ENCODE data around the gene ADAM17. TPM values are rescaled to one million over a fixed set of nuclear protein-coding genes. Genes with fewer than 3 reads are reported as not detected.
A peak's percentile ranks its signal among the peaks of the same experiment; 100 is the strongest.
"Not testable (repeated sequence)": the region's sequence is repeated elsewhere in the genome, so short reads cannot be mapped to it uniquely, and the experiment has no call there.

The ADAM17 gene
- total RNA-seq: 50.5 and 72.9 TPM in 2 replicates

DNA sequence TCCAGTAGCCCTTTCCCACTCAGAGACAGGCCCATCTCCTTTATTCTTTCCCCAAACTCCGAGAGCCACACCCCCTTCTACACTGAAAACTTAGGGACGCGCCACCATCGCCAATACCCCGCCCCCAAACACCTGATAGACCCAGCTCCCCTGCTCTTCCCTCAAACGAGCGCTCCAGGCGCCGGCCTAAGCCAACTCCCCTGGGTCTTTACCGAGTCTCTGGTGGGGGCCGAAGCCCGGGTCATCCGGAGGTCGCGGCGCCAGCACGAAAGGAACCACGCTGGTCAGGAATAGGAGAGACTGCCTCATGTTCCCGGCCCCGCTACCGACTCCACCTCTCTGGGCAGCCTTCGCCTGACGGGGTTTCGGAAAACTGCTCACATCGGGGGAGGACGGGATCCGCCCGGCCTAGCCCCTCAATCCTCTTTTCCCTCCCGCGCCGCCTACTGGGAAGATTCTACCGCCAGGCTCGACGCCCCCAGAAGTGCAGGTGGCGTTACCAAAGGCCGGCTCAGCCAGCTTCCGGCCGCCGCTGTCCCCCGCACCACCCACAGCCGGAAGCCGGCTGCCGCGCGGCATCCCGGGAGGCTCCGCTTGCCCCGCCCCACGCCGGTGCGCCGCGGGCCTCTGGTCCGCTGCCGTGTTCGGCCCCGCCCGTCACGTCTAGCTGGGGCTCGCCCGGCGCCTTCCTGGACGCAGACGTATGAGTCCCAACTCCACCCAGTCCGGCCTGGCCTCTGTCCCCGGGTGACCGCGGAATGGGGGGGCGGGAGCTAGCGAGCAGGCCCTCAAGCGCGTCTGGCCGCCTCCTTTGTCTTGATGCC, at the start of gene ADAM17:
ADAM17 (minus strand) TSS at position 534 of the 824 bp plus-strand sequence; CDS start at position 309, 225 bp downstream.
- peak; percentile 80 for DNase-seq (ENCODE audit: low read depth, low spot score)

DNA sequence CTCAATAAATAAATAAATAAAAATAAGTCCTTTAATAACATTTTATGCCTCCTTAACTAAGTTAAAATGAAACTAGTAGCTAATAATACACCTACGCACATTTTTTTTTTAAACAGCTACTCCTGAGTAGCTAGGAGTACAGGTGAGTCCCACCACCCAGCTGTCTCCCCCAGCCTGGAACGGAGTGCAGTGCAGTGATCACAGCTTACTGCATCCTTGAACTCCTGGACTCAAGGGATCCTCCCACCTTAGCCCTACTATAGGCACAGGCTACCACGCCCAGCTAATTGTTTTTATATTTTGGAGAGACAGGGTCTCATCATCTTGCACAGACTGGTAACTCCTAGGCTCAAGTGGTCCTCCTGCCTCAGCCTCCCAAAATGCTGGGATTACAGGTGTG, 46.8 kb upstream of the ADAM17 start:
- no peak for DNase-seq (ENCODE audit: low read depth, low spot score)

DNA sequence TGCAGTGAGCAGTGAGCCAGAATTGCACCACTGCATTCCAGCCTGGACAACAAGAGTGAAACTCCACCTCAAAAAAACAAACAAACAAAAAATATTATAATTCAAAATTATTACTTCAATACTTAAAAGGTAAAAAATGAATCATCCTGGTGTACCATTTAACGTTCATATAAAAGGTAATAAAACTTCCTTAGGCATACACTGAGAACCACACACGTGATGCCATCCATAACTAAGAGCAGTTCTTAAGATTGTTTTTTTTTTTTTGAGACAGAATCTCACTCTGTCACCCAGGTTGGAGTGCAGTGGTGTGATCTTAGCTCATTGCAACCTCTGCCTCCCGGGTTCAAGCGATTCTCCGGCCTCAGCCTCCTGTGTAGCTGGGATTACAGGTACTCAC, 45.8 kb upstream of the ADAM17 start:
- no peak for DNase-seq (ENCODE audit: low read depth, low spot score)

DNA sequence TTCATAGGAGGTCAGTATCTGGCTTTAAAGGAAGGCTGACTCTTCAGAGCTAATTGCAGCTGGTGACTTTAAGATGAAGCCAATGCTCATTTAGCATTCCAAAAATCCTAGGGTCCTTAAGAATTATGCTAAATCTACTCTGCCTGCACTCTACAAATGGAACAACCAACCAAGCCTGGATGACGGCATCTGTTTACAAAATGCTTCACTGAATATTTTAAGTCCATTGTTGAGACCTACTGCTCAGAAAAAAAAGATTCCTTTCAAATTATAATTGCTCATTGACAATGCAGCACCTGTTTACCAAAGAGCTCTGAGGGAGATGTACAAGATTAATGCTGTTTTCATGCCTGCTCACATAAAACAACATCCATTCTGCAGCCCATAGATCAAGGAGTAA, 43.8 kb upstream of the ADAM17 start:
- DNase-seq (ENCODE audit: low read depth, low spot score): no peak

DNA sequence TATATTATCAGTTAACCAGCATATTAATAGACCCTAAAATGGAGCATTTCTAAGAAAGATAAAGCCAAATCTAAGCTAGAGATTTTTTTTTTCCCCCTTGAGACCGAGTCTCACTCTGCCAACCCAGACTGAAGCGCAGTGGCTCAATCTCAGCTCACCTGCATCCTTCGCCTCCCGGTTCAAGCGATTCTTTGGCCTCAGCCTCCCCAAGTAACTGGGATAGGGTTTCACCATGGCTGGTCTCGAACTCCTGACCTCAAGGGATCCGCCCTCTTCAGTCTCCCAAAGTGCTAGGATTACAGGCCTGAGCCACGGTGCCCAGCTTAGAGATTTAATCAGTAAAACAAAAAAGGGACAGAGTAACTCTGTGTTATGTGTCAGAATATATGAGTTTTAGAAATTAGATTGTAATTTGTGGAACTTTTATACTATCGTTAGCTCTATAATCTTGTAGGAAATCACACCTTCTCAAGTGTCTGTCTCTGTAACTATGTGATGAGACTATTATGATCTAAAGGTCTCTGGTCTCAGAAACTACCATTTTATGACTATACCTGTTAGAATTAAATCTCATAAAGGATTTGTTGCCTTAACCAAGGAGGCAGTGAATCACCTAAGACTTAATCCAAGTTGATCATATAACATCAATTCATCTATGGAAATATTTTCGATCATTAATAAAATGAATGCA, 41.1 kb upstream of the ADAM17 start:
- DNase-seq (ENCODE audit: low read depth, low spot score): no peak

DNA sequence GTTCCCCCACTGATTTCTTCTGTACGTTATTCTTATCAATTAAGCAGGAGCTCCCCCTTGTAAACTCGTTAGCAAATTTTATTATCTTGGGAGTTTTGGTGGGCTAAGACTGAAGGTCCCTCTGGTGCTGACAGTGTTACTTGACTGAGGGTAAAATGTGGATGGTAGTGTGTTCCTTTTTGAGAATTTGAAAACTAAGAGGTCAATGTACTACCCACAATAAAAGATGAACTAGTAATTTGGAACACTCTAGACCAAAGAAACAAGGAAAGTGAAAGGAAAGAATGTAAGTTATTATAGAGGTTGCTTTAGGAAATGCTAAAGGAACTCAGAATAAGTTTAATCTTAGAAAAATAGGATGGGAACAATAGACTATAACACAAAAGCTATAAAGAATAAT, 40.1 kb upstream of the ADAM17 start:
- DNase-seq (ENCODE audit: low read depth, low spot score): no peak

DNA sequence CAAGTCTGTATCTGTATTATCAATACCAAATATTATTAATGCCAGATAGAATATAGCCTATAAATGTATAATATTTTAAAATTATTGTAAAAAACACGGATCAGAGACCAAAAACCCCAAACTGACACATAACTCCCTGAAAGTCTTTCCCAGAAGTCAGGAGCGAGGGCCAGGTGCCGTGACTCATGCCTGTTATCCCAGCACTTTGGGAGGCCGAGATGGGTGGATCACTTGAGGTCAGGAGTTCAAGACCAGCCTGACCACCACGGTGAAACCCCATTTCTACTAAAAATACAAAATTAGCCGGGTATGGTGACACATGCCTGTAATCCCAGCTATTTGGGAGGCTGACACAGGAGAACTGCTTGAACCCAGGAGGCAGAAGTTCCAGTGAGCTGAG, 39.6 kb upstream of the ADAM17 start:
- not testable (repeated sequence) for DNase-seq (ENCODE audit: low read depth, low spot score)

DNA sequence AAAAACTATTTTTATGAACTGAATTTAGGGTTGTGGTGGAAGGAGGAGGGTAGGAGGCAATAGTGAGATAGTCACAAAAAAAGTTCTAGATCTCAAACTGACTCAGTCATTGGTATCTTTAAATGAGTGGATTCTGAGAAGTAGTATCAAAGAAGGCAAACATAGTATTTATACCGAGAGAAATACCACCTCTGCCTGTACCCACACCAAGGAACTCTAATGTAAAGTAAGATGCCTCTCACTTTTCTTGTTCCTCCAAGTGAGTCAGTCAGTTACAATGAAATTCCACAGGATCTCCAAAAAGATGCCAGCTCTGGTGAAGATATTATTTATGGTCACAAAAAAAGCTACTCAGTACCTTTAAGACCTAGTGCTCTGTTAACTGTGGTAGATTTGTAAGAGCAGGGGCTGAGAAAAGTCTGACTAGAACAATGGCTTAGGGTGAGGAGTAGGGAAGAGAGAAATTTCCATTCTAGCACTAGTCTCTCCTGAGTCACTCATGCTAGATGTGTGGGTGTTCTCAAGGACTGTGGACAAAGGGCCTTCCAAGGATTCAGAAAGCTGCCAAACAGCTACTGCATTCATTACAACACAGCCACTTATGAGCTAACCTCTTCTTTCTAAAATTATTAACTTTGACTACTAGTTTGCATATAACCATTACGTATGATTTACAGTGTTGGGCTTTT, 38.9 kb upstream of the ADAM17 start:
- peak; percentile 41 for DNase-seq (ENCODE audit: low read depth, low spot score)

DNA sequence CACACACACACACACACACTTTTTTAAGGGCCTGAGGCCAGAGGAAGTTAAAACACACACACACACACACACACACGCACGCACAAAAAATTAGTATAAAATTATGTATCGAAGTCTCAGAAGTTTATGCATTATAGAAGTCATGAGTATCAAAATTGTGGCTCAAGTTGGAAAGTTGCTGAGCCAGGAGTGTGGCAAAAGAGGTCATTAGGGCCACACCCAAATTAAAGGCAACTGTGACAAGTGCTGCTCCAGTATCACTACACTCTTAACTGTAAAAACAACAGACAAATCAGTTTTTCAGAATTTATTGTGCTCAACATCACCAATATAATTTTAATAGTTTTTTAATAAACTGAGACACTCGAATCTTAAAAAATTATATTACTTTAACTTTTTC, 38.3 kb upstream of the ADAM17 start:
- no peak for DNase-seq (ENCODE audit: low read depth, low spot score)

DNA sequence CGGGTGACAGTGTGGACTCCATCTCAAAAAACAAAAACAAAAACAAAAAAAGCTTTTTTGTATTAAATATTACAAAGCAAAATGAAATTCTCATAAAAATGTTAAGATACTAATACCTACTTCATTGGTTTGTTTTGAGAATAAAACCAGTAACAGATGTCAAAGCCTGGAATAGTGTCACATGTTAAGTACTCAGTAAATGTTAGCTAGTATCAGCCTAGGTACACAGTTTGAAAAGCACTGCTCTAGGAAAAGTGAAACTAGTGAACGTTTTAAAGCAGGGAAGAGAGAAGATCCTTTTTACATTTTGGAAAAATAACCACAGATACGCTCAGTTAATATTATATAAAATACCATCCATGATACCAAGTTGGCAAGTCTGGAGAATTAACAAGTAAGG, 37.1 kb upstream of the ADAM17 start:
- DNase-seq (ENCODE audit: low read depth, low spot score): no peak

DNA sequence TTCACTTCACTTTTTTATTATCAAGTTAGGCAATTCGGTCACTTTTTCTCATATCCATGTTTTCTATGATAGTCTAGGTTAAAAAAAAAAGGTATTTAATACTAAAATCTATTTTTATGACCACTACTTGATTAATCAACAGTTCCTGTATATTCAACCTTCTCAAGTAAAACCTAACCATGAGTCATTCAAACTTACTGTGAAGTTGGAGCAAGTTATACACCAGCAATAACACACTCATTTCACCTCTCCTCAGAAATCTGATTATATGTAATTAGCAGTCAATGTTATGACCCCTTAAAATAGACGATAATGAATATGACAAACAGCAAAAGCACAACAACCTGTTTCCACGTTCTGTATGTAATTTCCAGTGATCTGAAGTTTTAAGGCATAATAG, 35.0 kb upstream of the ADAM17 start:
- no peak for DNase-seq (ENCODE audit: low read depth, low spot score)

DNA sequence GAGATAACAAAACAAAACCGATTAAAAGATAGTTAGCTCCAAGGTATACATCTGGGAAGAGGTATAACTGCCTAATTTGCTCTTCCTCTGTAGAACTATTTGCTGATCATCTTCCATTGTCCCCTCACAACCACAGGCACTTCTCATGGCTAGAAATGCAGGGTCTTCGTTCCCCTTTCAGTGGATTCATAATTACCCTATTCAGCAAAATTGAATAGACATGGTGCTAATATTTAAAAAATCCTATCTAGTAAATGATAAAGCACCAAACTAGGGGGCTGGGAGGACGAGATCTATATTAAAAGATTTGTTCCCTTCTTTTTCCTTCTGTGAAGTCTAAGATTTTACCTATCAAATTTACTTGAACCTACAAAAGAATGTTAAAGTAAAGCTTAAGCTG, 30.8 kb upstream of the ADAM17 start:
- no peak for DNase-seq (ENCODE audit: low read depth, low spot score)

DNA sequence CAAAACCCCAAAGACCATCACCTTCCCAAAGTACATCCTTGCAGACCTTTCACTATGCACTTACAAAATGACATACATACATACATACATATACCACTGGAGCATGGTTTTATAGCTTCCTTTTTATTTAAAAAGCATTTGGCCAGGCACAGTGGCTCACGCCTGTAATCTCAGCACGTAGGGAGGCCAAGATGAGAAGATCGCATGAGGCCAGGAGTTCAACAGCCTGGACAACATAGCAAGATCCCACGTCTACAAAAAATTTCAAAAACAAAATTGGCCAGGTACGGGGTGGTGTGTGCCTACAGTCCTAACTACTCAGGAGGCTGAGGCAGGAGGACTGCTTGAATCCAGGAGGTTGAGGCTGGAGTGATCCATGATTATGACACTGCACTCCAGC, 29.9 kb upstream of the ADAM17 start:
- DNase-seq (ENCODE audit: low read depth, low spot score): no peak

DNA sequence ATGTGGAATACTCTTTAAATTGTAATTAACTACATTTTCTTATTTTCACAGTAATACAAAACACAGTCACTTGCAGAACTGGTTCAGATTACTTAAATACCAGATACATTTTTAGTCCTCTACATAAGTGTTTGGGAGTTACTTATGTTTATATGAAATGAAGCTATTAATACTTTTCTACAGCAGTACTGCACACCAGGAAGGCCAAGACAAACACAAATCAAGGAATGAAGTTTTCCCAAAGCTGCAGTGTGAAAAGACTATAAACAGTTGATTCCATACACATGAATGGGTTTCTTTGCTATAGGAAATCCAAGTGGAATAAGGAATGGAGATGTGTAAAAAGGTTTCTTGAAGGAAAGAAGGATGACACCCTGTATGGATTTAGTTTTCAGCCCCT, 29.3 kb upstream of the ADAM17 start:
- DNase-seq (ENCODE audit: low read depth, low spot score): not testable (repeated sequence)

DNA sequence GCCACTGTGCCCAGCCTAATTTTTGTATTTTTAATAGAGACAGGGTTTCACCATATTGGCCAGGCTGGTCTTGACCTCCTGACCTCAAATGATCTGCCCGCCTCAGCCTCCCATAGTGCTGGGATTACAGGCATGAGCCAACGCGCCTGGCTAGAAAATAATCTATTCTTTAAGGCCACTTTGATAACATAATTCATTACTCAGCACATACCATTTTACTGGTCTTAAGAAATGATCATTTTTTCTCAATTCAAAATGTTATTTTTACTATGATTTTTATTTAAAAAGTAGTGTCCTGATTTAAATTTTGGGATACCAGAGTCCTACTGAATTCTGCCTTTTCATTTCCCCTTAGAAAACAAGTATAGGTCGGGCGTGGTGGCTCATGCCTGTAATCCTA, 27.0 kb upstream of the ADAM17 start:
- no peak for DNase-seq (ENCODE audit: low read depth, low spot score)

DNA sequence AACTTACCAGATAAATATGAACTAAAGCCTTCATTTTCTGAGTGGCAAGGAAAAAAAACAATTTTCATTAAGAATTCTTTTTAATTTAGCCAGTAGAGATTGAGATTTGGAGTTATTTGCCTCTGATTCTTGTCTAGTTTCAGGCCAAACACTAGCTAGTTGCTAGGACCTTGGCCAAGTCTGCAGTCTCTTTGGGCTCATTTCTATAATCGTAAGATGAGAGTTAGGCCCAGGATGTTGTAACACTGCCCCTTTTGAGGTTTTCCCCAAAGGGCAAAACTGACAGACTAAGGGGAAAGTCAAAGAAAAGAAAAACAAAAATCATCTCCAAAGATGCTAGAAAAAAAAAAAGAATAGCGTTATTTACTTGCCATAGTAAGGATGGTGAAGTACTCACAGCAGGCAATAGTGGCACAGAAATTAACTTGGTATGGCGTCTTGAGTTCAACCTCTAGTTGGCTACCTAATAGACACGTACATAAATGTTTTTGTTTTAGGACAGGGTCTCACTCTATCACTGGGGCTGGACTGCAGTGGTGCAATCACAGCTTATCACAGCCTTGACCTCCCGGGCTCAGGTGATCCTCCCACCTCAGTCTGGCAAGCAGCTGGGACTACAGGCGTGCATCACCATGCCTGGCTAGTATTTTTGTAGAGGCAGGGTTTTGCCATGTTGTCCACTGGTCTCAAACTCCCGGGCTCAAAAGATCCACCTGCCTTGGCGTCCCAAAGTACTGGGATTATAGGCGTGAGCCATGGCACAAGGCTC, 23.0 kb upstream of the ADAM17 start:
- DNase-seq (ENCODE audit: low read depth, low spot score): no peak

DNA sequence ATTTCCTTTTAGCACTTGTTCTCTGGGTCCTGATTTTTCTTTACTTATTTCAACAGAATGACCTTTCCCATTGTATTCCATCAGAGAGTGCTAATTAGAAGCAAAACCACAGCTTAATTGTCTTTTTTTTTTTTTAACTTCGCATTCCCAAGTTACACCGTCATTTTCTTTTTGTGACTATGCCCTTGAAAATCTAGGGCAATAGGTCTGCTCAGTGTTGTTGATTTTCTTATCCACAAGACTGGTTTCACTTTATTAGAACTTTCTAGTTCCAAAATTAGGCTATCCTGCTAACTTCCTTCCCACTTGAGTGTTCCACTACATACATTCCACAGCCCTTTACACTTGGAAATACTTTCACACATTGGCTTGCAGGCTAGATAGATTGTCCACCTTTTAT, 18.7 kb upstream of the ADAM17 start:
- no peak for DNase-seq (ENCODE audit: low read depth, low spot score)

DNA sequence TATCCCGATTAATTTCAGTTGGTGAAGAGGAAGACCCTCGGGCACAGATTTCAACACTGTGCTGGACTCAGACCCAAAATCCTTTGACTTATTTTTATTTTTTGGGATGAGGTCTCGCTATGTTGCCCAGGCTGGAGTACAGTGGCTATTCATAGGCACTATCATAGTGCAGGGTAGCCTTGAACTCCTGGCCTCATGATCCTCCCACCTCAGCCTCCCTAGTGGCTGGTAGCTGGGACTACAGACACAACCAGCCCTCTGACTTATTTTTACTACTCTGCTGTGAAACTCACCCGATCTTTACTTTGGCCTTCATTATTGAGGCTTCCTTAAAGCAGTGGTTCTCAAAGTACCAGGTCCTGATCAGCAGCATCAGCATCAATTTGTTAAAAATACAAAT, 18.2 kb upstream of the ADAM17 start:
- DNase-seq (ENCODE audit: low read depth, low spot score): no peak

DNA sequence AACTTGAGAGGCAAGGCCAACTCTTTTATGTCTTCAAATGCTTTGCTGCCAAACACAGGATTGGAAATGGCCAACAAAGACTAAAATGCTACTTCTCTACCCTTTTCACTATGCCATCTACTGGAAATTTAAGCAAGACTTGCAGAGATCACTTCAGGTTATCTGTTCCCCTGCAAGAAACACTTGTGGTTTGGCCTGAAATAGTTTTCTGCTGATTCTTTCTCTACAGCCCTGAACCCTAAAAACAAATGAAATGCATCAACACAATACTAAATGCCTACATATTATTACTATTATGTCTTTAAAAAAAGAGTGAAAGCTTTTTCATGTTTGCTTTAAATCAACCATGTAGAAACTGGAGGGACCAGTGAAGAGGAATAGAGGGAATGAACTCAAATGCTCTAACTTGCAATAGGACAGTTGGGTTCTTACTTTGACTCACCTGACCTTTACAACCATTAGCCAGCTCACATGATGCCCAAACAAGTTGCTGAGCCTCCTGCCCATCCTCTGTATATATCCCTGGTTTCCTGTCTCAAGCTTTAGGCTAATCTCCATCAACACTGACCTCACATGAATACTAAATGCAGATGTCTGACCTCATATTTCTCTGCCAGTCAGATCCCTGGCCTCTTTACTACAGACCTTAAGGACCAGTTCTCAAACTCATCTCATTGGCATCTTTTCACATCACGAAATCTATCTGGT, 17.5 kb upstream of the ADAM17 start:
- DNase-seq (ENCODE audit: low read depth, low spot score): no peak

DNA sequence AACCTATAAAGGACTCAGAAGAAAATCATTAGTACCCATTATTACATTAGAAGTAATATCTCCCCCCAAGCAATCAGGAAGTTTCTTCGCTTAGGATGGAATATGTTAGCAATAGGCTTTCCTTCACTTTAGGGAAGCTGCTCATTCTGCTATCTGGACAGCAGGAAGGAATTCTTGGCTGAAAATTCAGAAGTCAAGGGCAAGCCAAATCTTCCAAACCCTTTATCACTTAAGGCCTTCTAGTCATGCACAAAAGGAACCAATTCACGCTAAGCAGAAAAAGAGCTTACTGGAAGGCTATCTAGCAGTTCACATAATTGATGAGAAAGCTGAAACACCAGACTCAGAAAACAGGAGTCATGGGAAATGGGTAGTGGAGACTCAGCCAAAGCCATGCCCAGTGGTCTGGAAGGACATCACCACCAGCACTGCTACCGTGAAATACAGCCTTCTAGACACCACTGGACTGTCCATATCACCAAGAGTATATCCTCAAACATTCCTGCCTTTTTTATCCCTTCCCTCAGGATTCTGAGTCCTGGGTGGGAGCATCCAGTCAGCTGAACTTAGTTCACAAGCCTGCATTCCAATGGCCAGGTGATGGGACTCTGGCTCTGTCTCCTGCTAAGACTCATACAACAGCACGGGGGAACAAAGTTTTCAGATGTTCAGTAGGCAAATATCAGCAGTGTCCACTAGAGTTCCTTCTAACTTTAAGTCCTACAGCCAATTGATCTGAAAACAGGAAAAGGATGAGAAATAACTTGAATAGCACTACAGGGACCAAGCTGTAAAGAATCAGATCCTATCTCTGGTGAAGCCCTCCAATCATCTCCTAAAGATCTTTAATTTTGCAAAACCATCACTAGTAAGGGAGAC, 14.8 kb upstream of the ADAM17 start:
- no peak for DNase-seq (ENCODE audit: low read depth, low spot score)

Measured in pulmonary artery endothelial cell (primary cell).